Osteocyte (in vitro differentiated cells): ENCODE measurements around the gene EPHA6. TPM values are rescaled to one million over a fixed set of nuclear protein-coding genes. Genes with fewer than 3 reads are reported as not detected.
A peak's percentile ranks its signal among the peaks of the same experiment; 100 is the strongest.

ENCODE experiments used
- DNase-seq: peaks from one replicate; pipeline ENCODE4 v3.0.0; 2021; ENCODE audit warnings: mixed read lengths; ENCODE audit not compliant: unreplicated experiment; ENCODE audit errors: extremely low spot score
- H3K27ac Mint-ChIP-seq: one replicate; pipeline ENCODE4 v1.8.0; 2021; ENCODE audit warnings: mild to moderate bottlenecking, mixed read lengths; ENCODE audit not compliant: unreplicated experiment
- H3K27me3 Mint-ChIP-seq: one replicate; pipeline ENCODE4 v1.8.0; 2021; ENCODE audit warnings: mixed read lengths; ENCODE audit not compliant: unreplicated experiment
- H3K36me3 Mint-ChIP-seq: one replicate; pipeline ENCODE4 v1.8.0; 2021; ENCODE audit warnings: mixed read lengths; ENCODE audit not compliant: unreplicated experiment
- H3K4me1 Mint-ChIP-seq: one replicate; pipeline ENCODE4 v1.8.0; 2021; ENCODE audit warnings: mixed read lengths; ENCODE audit not compliant: unreplicated experiment
- H3K4me3 Mint-ChIP-seq: one replicate; pipeline ENCODE4 v1.8.0; 2021; ENCODE audit warnings: mild to moderate bottlenecking, moderate library complexity, mixed read lengths; ENCODE audit not compliant: unreplicated experiment
- H3K9me3 Mint-ChIP-seq: one replicate; pipeline ENCODE4 v1.8.0; 2021; ENCODE audit warnings: mixed read lengths; ENCODE audit not compliant: unreplicated experiment
- CTCF ChIP-seq: fragments of 200-600 bp; sonication (generic); IDR thresholded peaks from 2 replicates; pipeline ENCODE4 v1.5.0; 2021; ENCODE audit warnings: antibody characterized with exemption, mild to moderate bottlenecking, moderate library complexity
- total RNA-seq: library from RNA; stranded (reverse); gene quantifications from 2 replicates; pipeline ENCODE4 v1.2.1, GENCODE V29; 2021

The EPHA6 gene
- total RNA-seq, 1 donor from 2014 or later: 0.51 TPM

- no peaks in the 10 kb centered on the region for H3K36me3 Mint-ChIP-seq
- H3K4me1 Mint-ChIP-seq: no peaks in the 10 kb centered on the region
- H3K27me3 Mint-ChIP-seq: peaks cover 19% of the 10 kb centered on the region
- H3K27ac Mint-ChIP-seq: no peak overlapping the region
- TF ChIP-seq CTCF: no peak
- DNase-seq: no peak
- no peaks in the 10 kb centered on the region for H3K9me3 Mint-ChIP-seq
- no peak overlapping the region for H3K4me3 Mint-ChIP-seq
Observed at GRCh38 chr3:96806341-96806740, 8.1 kb upstream of the EPHA6 start.

- H3K4me1 Mint-ChIP-seq: peaks cover 17% of the 10 kb centered on the region
- H3K36me3 Mint-ChIP-seq: no peaks in the 10 kb centered on the region
- H3K27me3 Mint-ChIP-seq: peaks cover 39% of the 10 kb centered on the region
- H3K4me3 Mint-ChIP-seq: peak overlapping the region; percentile 83
- peak; percentile 84 for TF ChIP-seq CTCF
- peak; percentile 90 for DNase-seq
- H3K27ac Mint-ChIP-seq: no peak overlapping the region
- H3K9me3 Mint-ChIP-seq: no peaks in the 10 kb centered on the region
Observed at GRCh38 chr3:96813134-96813819, 1.1 kb upstream of the EPHA6 start.

GRCh38 chr3:96814651-96815567 is 515 bp downstream of the EPHA6 start:
- no peak for DNase-seq
- Mint-ChIP-seq H3K27ac (no peak overlapping the region), H3K4me1 (peaks cover 17% of the 10 kb centered on the region), H3K36me3 (no peaks in the 10 kb centered on the region), H3K4me3 (peak overlapping the region; percentile 83), H3K27me3 (peaks cover 41% of the 10 kb centered on the region), H3K9me3 (no peaks in the 10 kb centered on the region)
- TF ChIP-seq CTCF: no peak

- Mint-ChIP-seq H3K4me1 (no peaks in the 10 kb centered on the region), H3K9me3 (no peaks in the 10 kb centered on the region), H3K36me3 (no peaks in the 10 kb centered on the region), H3K27me3 (peaks cover 15% of the 10 kb centered on the region), H3K27ac (no peak overlapping the region), H3K4me3 (no peak overlapping the region)
- DNase-seq: no peak
- no peak for TF ChIP-seq CTCF
Observed at GRCh38 chr3:96831175-96831574, 16.8 kb downstream of the EPHA6 start.

- Mint-ChIP-seq H3K4me1 (no peaks in the 10 kb centered on the region), H3K27ac (no peak overlapping the region), H3K9me3 (no peaks in the 10 kb centered on the region), H3K4me3 (no peak overlapping the region), H3K27me3 (no peaks in the 10 kb centered on the region), H3K36me3 (no peaks in the 10 kb centered on the region)
- DNase-seq: no peak
- TF ChIP-seq CTCF: no peak
Observed at GRCh38 chr3:96833301-96833700, 18.9 kb downstream of the EPHA6 start.
